Measurements from ENCODE around the gene AMPD3.
A peak's percentile ranks its signal among the peaks of the same experiment; 100 is the strongest.

Gene AMPD3

DNA sequence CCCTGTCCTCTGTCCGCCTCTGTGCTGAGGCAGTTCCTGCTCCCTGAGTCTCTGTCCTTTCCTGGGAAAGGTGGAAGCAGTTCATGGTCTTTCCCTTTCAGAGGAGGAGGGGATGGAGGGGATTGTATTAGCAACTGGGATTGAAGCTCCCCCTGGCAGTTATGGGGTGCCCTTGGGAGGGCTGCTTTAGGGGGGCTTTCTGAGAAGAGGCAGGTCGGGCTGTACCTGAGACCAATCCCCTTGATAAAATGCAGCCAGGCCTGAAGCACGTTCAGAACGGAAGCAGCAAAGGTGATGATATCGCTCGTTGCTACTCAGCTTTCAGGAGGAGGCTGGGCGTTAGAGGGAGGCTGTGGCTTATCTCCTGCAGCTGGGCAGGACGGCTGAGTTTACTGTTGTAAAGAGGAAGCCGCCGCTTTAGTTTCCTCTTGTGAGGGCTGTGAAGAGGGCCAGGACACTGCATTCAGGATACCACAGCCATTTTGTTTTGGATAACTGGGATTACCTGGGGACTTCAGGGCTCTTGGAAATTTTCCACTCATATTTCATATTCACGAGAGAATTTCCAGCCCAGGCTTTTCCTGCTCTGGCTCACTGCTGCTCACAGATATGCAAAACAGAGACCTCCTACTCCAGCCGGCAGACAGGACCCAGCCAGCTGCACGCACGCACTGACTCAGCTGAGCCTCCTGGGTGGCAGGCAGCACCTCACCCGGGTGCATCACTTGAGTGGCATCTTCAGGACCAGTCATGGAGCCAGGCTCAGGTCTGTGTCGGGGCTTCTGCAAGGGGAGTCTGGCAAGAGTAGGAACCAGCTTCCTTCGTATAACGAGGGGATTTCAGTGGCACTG lies 798 bp downstream of the AMPD3 start:
- TF ChIP-seq, protein P1, sequence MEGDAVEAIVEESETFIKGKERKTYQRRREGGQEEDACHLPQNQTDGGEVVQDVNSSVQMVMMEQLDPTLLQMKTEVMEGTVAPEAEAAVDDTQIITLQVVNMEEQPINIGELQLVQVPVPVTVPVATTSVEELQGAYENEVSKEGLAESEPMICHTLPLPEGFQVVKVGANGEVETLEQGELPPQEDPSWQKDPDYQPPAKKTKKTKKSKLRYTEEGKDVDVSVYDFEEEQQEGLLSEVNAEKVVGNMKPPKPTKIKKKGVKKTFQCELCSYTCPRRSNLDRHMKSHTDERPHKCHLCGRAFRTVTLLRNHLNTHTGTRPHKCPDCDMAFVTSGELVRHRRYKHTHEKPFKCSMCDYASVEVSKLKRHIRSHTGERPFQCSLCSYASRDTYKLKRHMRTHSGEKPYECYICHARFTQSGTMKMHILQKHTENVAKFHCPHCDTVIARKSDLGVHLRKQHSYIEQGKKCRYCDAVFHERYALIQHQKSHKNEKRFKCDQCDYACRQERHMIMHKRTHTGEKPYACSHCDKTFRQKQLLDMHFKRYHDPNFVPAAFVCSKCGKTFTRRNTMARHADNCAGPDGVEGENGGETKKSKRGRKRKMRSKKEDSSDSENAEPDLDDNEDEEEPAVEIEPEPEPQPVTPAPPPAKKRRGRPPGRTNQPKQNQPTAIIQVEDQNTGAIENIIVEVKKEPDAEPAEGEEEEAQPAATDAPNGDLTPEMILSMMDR (IDR thresholded peaks at IDR 0.05; ENCODE audit: low read depth, low read length): no peak
- no peak for TF ChIP-seq EZH2phosphoT487 (IDR thresholded peaks at IDR 0.05; ENCODE audit: low read depth)
- Histone ChIP-seq H3K9ac (ENCODE audit: low read length) (peak overlapping the region; percentile 75), H4K20me1 (ENCODE audit: insufficient read depth, low read length) (no peaks in the 10 kb centered on the region; the same call in 1 of the 2 replicates), H3K4me1 (ENCODE audit: low read length) (peaks cover 82% of the 10 kb centered on the region), H3K4me2 (ENCODE audit: low read length) (peak overlapping the region; percentile 93), H3K36me3 (replicated peaks; ENCODE audit: low read depth, low read length) (peaks cover 8% of the 10 kb centered on the region), H3K27ac (ENCODE audit: low read length) (peak overlapping the region; percentile 74), H3K27me3 (ENCODE audit: low read depth, low read length) (peaks cover 19% of the 10 kb centered on the region), H3K4me3 (ENCODE audit: low read length) (peak overlapping the region; percentile 81), H2AFZ (ENCODE audit: low read depth, low read length) (no peak overlapping the region), H3K79me2 (ENCODE audit: low read length) (peaks cover 31% of the 10 kb centered on the region), H3K9me3 (ENCODE audit: insufficient read depth, low read length) (no peaks in the 10 kb centered on the region)

DNA sequence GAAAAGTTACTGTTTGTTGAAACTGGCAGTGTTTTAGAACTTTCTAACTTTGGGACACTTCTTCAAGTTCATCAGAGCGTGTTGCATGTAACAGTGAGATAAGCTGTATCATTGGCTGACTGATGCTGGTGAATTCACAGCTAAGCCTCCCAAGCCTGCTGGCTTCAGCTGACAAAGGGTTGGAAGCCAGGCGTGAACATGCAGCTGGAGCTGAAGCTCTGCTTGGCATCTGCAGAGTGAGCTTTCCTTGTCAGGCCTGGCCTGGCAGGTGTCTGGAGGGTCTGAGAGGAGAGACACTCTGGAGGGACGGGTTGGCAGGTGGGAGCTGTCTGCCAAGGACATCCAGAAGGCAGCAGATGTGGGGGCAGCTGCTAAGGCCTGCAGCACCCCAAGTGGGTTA lies 1.5 kb downstream of the AMPD3 start:
- Histone ChIP-seq H3K36me3 (replicated peaks; ENCODE audit: low read depth, low read length) (peaks cover 14% of the 10 kb centered on the region), H3K4me2 (ENCODE audit: low read length) (peak overlapping the region; percentile 93), H3K9ac (ENCODE audit: low read length) (peak overlapping the region; percentile 75), H3K79me2 (ENCODE audit: low read length) (peaks cover 37% of the 10 kb centered on the region), H3K4me3 (ENCODE audit: low read length) (peak overlapping the region; percentile 81), H3K27me3 (ENCODE audit: low read depth, low read length) (peaks cover 19% of the 10 kb centered on the region), H3K9me3 (ENCODE audit: insufficient read depth, low read length) (no peaks in the 10 kb centered on the region), H2AFZ (ENCODE audit: low read depth, low read length) (no peak overlapping the region), H3K27ac (ENCODE audit: low read length) (peak overlapping the region; percentile 74), H4K20me1 (ENCODE audit: insufficient read depth, low read length) (no peaks in the 10 kb centered on the region; the same call in 1 of the 2 replicates), H3K4me1 (ENCODE audit: low read length) (peaks cover 83% of the 10 kb centered on the region)
- no peak for TF ChIP-seq EZH2phosphoT487 (IDR thresholded peaks at IDR 0.05; ENCODE audit: low read depth)

DNA sequence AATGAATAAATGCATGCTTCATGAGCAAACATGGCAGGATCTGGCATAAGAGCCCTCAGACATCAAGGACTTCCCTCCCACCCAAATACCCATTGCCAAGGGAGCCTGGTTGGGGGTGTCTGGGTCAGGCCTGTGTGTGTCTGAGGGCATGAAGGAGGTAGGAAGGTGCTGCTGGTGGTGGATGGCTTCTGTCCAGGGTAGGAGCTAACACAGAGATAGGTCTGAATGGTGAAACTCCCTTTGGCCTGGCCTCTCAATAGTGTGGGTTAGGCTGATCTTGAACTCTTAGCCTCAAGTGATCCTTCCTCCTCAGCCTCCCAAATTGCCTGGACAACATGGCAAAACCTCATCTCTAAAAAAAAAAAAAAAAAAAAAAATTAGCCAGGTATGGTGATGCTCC lies 2.8 kb downstream of the AMPD3 start:
- no peak overlapping the region for H3K9ac ChIP-seq (ENCODE audit: low read length)

DNA sequence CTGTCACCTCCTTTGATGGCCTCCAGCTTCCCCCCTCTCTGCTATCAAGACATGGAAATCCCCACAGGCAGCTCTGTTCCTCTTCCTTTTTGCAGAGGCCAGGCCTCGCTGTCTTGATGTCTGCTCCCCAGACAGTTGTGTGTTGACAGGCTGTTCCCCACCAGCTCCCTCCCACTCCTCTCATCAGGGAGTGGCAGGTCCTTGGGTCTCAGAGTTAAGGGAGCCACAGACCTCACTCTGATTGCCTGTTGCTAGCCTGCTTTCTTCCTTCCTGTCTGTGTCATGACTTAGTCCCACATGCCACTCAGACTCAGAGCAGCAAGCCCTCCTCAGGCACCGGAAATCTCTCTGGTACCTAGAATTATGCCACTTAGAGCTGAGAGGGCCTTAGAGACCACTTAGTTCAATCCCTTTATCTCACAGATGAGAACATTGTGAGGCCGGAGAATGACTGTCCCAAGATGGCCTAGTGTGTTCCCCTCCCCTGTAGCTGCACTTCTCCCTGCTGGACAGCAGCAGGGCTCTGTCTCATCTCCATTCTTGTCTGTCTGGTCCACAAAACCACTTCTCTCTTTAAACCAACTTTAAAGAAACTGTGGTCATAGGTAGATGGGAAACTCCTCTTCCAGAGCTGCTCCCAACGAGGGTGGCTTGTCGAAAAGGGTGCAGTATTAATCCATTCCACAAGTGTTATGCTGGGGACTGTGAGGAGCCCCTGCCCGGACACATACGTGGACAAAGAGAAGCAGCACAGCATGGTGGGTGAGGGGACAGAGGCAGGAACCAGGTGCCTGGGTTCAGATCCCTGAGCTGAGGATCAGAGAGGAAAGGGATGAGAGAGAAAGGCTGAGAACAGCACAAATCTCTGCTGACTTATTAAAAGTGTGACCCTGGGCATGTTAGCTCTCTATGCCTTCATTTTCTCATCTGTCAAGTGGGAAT lies 4.2 kb downstream of the AMPD3 start:
- Histone ChIP-seq H3K4me1 (ENCODE audit: low read length) (peaks cover 68% of the 10 kb centered on the region), H3K36me3 (replicated peaks; ENCODE audit: low read depth, low read length) (peaks cover 42% of the 10 kb centered on the region), H2AFZ (ENCODE audit: low read depth, low read length) (no peak overlapping the region)

More for the DNA sequence above, 2.8 kb downstream of the AMPD3 start:
- H3K4me3 ChIP-seq (ENCODE audit: low read length): no peak overlapping the region; the same call in 1 of the 2 replicates
- peak overlapping the region; percentile 93 for H3K4me2 ChIP-seq (ENCODE audit: low read length)
- no peak overlapping the region for H2AFZ ChIP-seq (ENCODE audit: low read depth, low read length)
- H3K9me3 ChIP-seq (ENCODE audit: insufficient read depth, low read length): no peaks in the 10 kb centered on the region
- H3K27ac ChIP-seq (ENCODE audit: low read length): no peak overlapping the region
- H3K4me1 ChIP-seq (ENCODE audit: low read length): peaks cover 73% of the 10 kb centered on the region
- H4K20me1 ChIP-seq (ENCODE audit: insufficient read depth, low read length): no peaks in the 10 kb centered on the region; the same call in 1 of the 2 replicates
- peaks cover 28% of the 10 kb centered on the region for H3K36me3 ChIP-seq (replicated peaks; ENCODE audit: low read depth, low read length)
- peaks cover 15% of the 10 kb centered on the region for H3K27me3 ChIP-seq (ENCODE audit: low read depth, low read length)
- TF ChIP-seq, protein P1 (IDR thresholded peaks at IDR 0.05; ENCODE audit: low read depth, low read length): no peak
- no peak for TF ChIP-seq EZH2phosphoT487 (IDR thresholded peaks at IDR 0.05; ENCODE audit: low read depth)
- peaks cover 38% of the 10 kb centered on the region for H3K79me2 ChIP-seq (ENCODE audit: low read length)

More for the DNA sequence above, 4.2 kb downstream of the AMPD3 start:
- Histone ChIP-seq H3K9ac (ENCODE audit: low read length) (peak overlapping the region; percentile 66), H3K4me2 (ENCODE audit: low read length) (peak overlapping the region; percentile 93), H3K9me3 (ENCODE audit: insufficient read depth, low read length) (no peaks in the 10 kb centered on the region), H4K20me1 (ENCODE audit: insufficient read depth, low read length) (no peaks in the 10 kb centered on the region; the same call in 1 of the 2 replicates), H3K27ac (ENCODE audit: low read length) (peak overlapping the region; percentile 92), H3K4me3 (ENCODE audit: low read length) (peak overlapping the region; percentile 54), H3K79me2 (ENCODE audit: low read length) (peaks cover 38% of the 10 kb centered on the region), H3K27me3 (ENCODE audit: low read depth, low read length) (peaks cover 4% of the 10 kb centered on the region)
- no peak for TF ChIP-seq EZH2phosphoT487 (IDR thresholded peaks at IDR 0.05; ENCODE audit: low read depth)
- TF ChIP-seq, protein P1 (IDR thresholded peaks at IDR 0.05; ENCODE audit: low read depth, low read length): no peak
